ENCODE data around the gene PARP15. TPM values are rescaled to one million over a fixed set of nuclear protein-coding genes. Genes with fewer than 3 reads are reported as not detected.

The PARP15 gene
- 1 to 10 TPM in 1 of 4 donors, under 1 TPM in 3; 0.82 to 1.6 (median 0.93) TPM for total RNA-seq
- polyA plus RNA-seq: 0.95 TPM
- long read RNA-seq, donor 1: 0 reads
- long read RNA-seq, donor 2: 0 reads
- long read RNA-seq, donor 3, partial matches to known transcripts: 0 of 1 reads
- long read RNA-seq, donor 3, other reads (novel, unspliced or antisense): 1 of 1 reads
- long read RNA-seq, donor 4: 0 reads

- H3K27ac ChIP-seq (ENCODE audit: low read length): no peak within 1 kb of the TSS
Measured at GRCh38 chr3:122577409-122578031, at the start of gene PARP15. Gene PARP15, plus strand, starts transcription at chr3:122577650. Its CDS starts 18 bp downstream, at chr3:122577668.

GRCh38 chr3:122530164-122530563, 47.3 kb upstream of the PARP15 start:
- ATAC-seq: no peak
- Histone ChIP-seq H3K27ac (ENCODE audit: low read length) (no peak overlapping the region), H3K27me3 (ENCODE audit: control insufficient read depth, insufficient read depth) (no peaks in the 10 kb centered on the region), H3K4me1 (ENCODE audit: control insufficient read depth, insufficient read depth, low read length) (no peaks in the 10 kb centered on the region), H3K4me3 (ENCODE audit: low read length) (no peak overlapping the region), H3K9me3 (ENCODE audit: control insufficient read depth, low read length) (no peaks in the 10 kb centered on the region)
- intact Hi-C loops (cut with DNase I): no loop called here
- DNase-seq: no peak
- WGBS: 45% methylated on average over 2 of the region's 2 CpGs

More at GRCh38 chr3:122577409-122578031, at the start of gene PARP15:
- intact Hi-C loops (cut with DNase I): no loop called here
- Histone ChIP-seq H3K9me3 (ENCODE audit: control insufficient read depth, low read length) (peaks cover 3% of the 10 kb centered on the region), H3K4me1 (ENCODE audit: control insufficient read depth, insufficient read depth, low read length) (no peaks in the 10 kb centered on the region), H3K4me3 (ENCODE audit: low read length) (peak within 1 kb of the TSS; percentile 55), H3K27me3 (ENCODE audit: control insufficient read depth, insufficient read depth) (no peaks in the 10 kb centered on the region)
- 2% methylated on average over 40 of the region's 40 CpGs for WGBS
- ATAC-seq (peak; percentile 74 to 75), DNase-seq (peak; percentile 26 to 61 (median 58))

- H3K27ac ChIP-seq (ENCODE audit: low read length): no peak overlapping the region
- ATAC-seq (no peak), DNase-seq (no peak)
- no peaks in the 10 kb centered on the region for H3K4me1 ChIP-seq (ENCODE audit: control insufficient read depth, insufficient read depth, low read length)
- intact Hi-C loops (cut with DNase I): no loop called here
- no peaks in the 10 kb centered on the region for H3K27me3 ChIP-seq (ENCODE audit: control insufficient read depth, insufficient read depth)
- no peaks in the 10 kb centered on the region for H3K9me3 ChIP-seq (ENCODE audit: control insufficient read depth, low read length)
- WGBS: 82% methylated on average over 2 of the region's 2 CpGs
- no peak overlapping the region for H3K4me3 ChIP-seq (ENCODE audit: low read length)
Measured at GRCh38 chr3:122533480-122533879, 44.0 kb upstream of the PARP15 start.

GRCh38 chr3:122533931-122534334, 43.5 kb upstream of the PARP15 start:
- DNase-seq: no peak
- Histone ChIP-seq H3K4me1 (ENCODE audit: control insufficient read depth, insufficient read depth, low read length) (no peaks in the 10 kb centered on the region), H3K27ac (ENCODE audit: low read length) (no peak overlapping the region), H3K9me3 (ENCODE audit: control insufficient read depth, low read length) (no peaks in the 10 kb centered on the region), H3K27me3 (ENCODE audit: control insufficient read depth, insufficient read depth) (no peaks in the 10 kb centered on the region), H3K4me3 (ENCODE audit: low read length) (no peak overlapping the region)
- no peak for ATAC-seq
- intact Hi-C loops (cut with DNase I): no loop called here
- WGBS: 75% methylated on average over 1 of the region's 1 CpG

GRCh38 chr3:122535964-122536631, 41.4 kb upstream of the PARP15 start:
- intact Hi-C loops (cut with DNase I): no loop called here
- H3K27ac ChIP-seq (ENCODE audit: low read length): no peak overlapping the region
- H3K4me1 ChIP-seq (ENCODE audit: control insufficient read depth, insufficient read depth, low read length): no peaks in the 10 kb centered on the region
- no peaks in the 10 kb centered on the region for H3K27me3 ChIP-seq (ENCODE audit: control insufficient read depth, insufficient read depth)
- no peak for DNase-seq
- no peak overlapping the region for H3K4me3 ChIP-seq (ENCODE audit: low read length)
- no peak for ATAC-seq
- H3K9me3 ChIP-seq (ENCODE audit: control insufficient read depth, low read length): no peaks in the 10 kb centered on the region
- WGBS: 83% methylated on average over 6 of the region's 6 CpGs

- Histone ChIP-seq H3K4me1 (ENCODE audit: control insufficient read depth, insufficient read depth, low read length) (no peaks in the 10 kb centered on the region), H3K9me3 (ENCODE audit: control insufficient read depth, low read length) (no peaks in the 10 kb centered on the region), H3K27me3 (ENCODE audit: control insufficient read depth, insufficient read depth) (no peaks in the 10 kb centered on the region), H3K27ac (ENCODE audit: low read length) (no peak overlapping the region), H3K4me3 (ENCODE audit: low read length) (no peak overlapping the region)
- DNase-seq (no peak), ATAC-seq (no peak)
- intact Hi-C loops (cut with DNase I): no loop called here
- WGBS: 63% methylated on average over 3 of the region's 3 CpGs
Measured at GRCh38 chr3:122536632-122537001, 40.8 kb upstream of the PARP15 start.

- H3K27me3 ChIP-seq (ENCODE audit: control insufficient read depth, insufficient read depth): no peaks in the 10 kb centered on the region
- DNase-seq: no peak
- H3K9me3 ChIP-seq (ENCODE audit: control insufficient read depth, low read length): no peaks in the 10 kb centered on the region
- no peak for ATAC-seq
- WGBS: 90% methylated on average over 7 of the region's 7 CpGs
- H3K4me1 ChIP-seq (ENCODE audit: control insufficient read depth, insufficient read depth, low read length): no peaks in the 10 kb centered on the region
- intact Hi-C loops (cut with DNase I): no loop called here
- H3K4me3 ChIP-seq (ENCODE audit: low read length): no peak overlapping the region
- H3K27ac ChIP-seq (ENCODE audit: low read length): no peak overlapping the region
Measured at GRCh38 chr3:122538956-122539490, 38.4 kb upstream of the PARP15 start.

- 94% methylated on average over 5 of the region's 5 CpGs for WGBS
- Histone ChIP-seq H3K9me3 (ENCODE audit: control insufficient read depth, low read length) (no peaks in the 10 kb centered on the region), H3K27me3 (ENCODE audit: control insufficient read depth, insufficient read depth) (no peaks in the 10 kb centered on the region), H3K27ac (ENCODE audit: low read length) (no peak overlapping the region), H3K4me3 (ENCODE audit: low read length) (no peak overlapping the region), H3K4me1 (ENCODE audit: control insufficient read depth, insufficient read depth, low read length) (no peaks in the 10 kb centered on the region)
- DNase-seq (no peak), ATAC-seq (no peak)
- intact Hi-C loops (cut with DNase I): no loop called here
Measured at GRCh38 chr3:122546151-122546550, 31.3 kb upstream of the PARP15 start.

- WGBS: 70% methylated on average over 3 of the region's 3 CpGs
Measured at GRCh38 chr3:122548076-122548475, 29.4 kb upstream of the PARP15 start.

GRCh38 chr3:122548619-122549018, 28.8 kb upstream of the PARP15 start:
- intact Hi-C loops (cut with DNase I): no loop called here
- DNase-seq: no peak
- ATAC-seq: no peak
- Histone ChIP-seq H3K4me1 (ENCODE audit: control insufficient read depth, insufficient read depth, low read length) (no peaks in the 10 kb centered on the region), H3K27me3 (ENCODE audit: control insufficient read depth, insufficient read depth) (no peaks in the 10 kb centered on the region), H3K27ac (ENCODE audit: low read length) (no peak overlapping the region), H3K4me3 (ENCODE audit: low read length) (no peak overlapping the region), H3K9me3 (ENCODE audit: control insufficient read depth, low read length) (no peaks in the 10 kb centered on the region)
- 91% methylated on average over 1 of the region's 1 CpG for WGBS

More at GRCh38 chr3:122548076-122548475, 29.4 kb upstream of the PARP15 start:
- H3K27me3 ChIP-seq (ENCODE audit: control insufficient read depth, insufficient read depth): no peaks in the 10 kb centered on the region
- H3K4me3 ChIP-seq (ENCODE audit: low read length): no peak overlapping the region
- no peaks in the 10 kb centered on the region for H3K4me1 ChIP-seq (ENCODE audit: control insufficient read depth, insufficient read depth, low read length)
- no peaks in the 10 kb centered on the region for H3K9me3 ChIP-seq (ENCODE audit: control insufficient read depth, low read length)
- H3K27ac ChIP-seq (ENCODE audit: low read length): no peak overlapping the region
- ATAC-seq: no peak
- no peak for DNase-seq
- intact Hi-C loops (cut with DNase I): no loop called here

- Histone ChIP-seq H3K27ac (ENCODE audit: low read length) (no peak overlapping the region), H3K9me3 (ENCODE audit: control insufficient read depth, low read length) (no peaks in the 10 kb centered on the region), H3K4me3 (ENCODE audit: low read length) (no peak overlapping the region), H3K4me1 (ENCODE audit: control insufficient read depth, insufficient read depth, low read length) (no peaks in the 10 kb centered on the region), H3K27me3 (ENCODE audit: control insufficient read depth, insufficient read depth) (no peaks in the 10 kb centered on the region)
- DNase-seq (no peak), ATAC-seq (no peak)
- intact Hi-C loops (cut with DNase I): no loop called here
- WGBS: 78% methylated on average over 3 of the region's 3 CpGs
Measured at GRCh38 chr3:122553171-122553570, 24.3 kb upstream of the PARP15 start.
